Measurements from ENCODE around the gene KCNMA1.

The KCNMA1 gene

GRCh38 chr10:77671594-77672252, 34.1 kb upstream of the KCNMA1 start:
- H3K4me3 ChIP-seq (ENCODE audit: low read depth, low read length): no peak overlapping the region
- TF ChIP-seq CTCF (IDR thresholded peaks at IDR 0.05; ENCODE audit: insufficient read depth, low read depth, low read length, missing control alignments): no peak
- DNase-seq (ENCODE audit: low read depth): peak; percentile 30

- H3K4me3 ChIP-seq (ENCODE audit: low read depth, low read length): no peak overlapping the region
- no peak for DNase-seq (ENCODE audit: low read depth)
- no peak for TF ChIP-seq CTCF (IDR thresholded peaks at IDR 0.05; ENCODE audit: insufficient read depth, low read depth, low read length, missing control alignments)
Measured at GRCh38 chr10:77670817-77671443, 33.3 kb upstream of the KCNMA1 start.

- no peak overlapping the region for H3K4me3 ChIP-seq (ENCODE audit: low read depth, low read length)
- no peak for DNase-seq (ENCODE audit: low read depth)
- no peak for TF ChIP-seq CTCF (IDR thresholded peaks at IDR 0.05; ENCODE audit: insufficient read depth, low read depth, low read length, missing control alignments)
Measured at GRCh38 chr10:77669892-77670291, 32.3 kb upstream of the KCNMA1 start.

GRCh38 chr10:77667426-77668324, 30.1 kb upstream of the KCNMA1 start:
- DNase-seq (ENCODE audit: low read depth): peak; percentile 83
- no peak for TF ChIP-seq CTCF (IDR thresholded peaks at IDR 0.05; ENCODE audit: insufficient read depth, low read depth, low read length, missing control alignments)
- no peak overlapping the region for H3K4me3 ChIP-seq (ENCODE audit: low read depth, low read length)

- no peak for DNase-seq (ENCODE audit: low read depth)
- no peak for TF ChIP-seq CTCF (IDR thresholded peaks at IDR 0.05; ENCODE audit: insufficient read depth, low read depth, low read length, missing control alignments)
- H3K4me3 ChIP-seq (ENCODE audit: low read depth, low read length): no peak overlapping the region
Measured at GRCh38 chr10:77666821-77667220, 29.2 kb upstream of the KCNMA1 start.

GRCh38 chr10:77664696-77665095, 27.1 kb upstream of the KCNMA1 start:
- no peak overlapping the region for H3K4me3 ChIP-seq (ENCODE audit: low read depth, low read length)
- TF ChIP-seq CTCF (IDR thresholded peaks at IDR 0.05; ENCODE audit: insufficient read depth, low read depth, low read length, missing control alignments): no peak
- DNase-seq (ENCODE audit: low read depth): no peak

All from GM12865 (cell line).